MM.1S (cell line): Measurements from ENCODE around the gene CACNA1C.
A peak's percentile ranks its signal among the peaks of the same experiment; 100 is the strongest.

Source experiments
- DNase-seq: peaks from one replicate; pipeline ENCODE4 v3.0.0-alpha.2; 2015
- H2AFZ ChIP-seq: fragments of 300-600 bp; sonication (generic); 2 replicates; pipeline ENCODE4 v1.6.0; 2016; ENCODE audit warnings: antibody characterized with exemption, low read length
- H3F3A ChIP-seq: fragments of 300-600 bp; sonication (generic); 2 replicates; pipeline ENCODE4 v1.6.1; 2016; ENCODE audit warnings: mild to moderate bottlenecking, antibody characterized with exemption, low read length, moderate library complexity, mixed read lengths; ENCODE audit not compliant: insufficient read depth
- H3K27ac ChIP-seq: fragments of 300-600 bp; sonication (generic); 2 replicates; pipeline ENCODE4 v1.5.1; 2016; ENCODE audit warnings: mild to moderate bottlenecking, low read length
- H3K27me3 ChIP-seq: fragments of 300-600 bp; sonication (generic); replicated peaks from 2 replicates; pipeline ENCODE4 v1.6.0; 2016; ENCODE audit warnings: low read length; ENCODE audit not compliant: insufficient read depth
- H3K36me3 ChIP-seq: fragments of 300-600 bp; sonication (generic); replicated peaks from 2 replicates; pipeline ENCODE4 v1.6.1; 2016; ENCODE audit warnings: mild to moderate bottlenecking, low read length, mixed read lengths; ENCODE audit not compliant: insufficient read depth
- H3K4me1 ChIP-seq: fragments of 300-600 bp; sonication (generic); 2 replicates; pipeline ENCODE4 v1.6.1; 2016; ENCODE audit warnings: low read length, mixed read lengths
- H3K4me2 ChIP-seq: fragments of 300-600 bp; sonication (generic); 2 replicates; pipeline ENCODE4 v1.6.0; 2016; ENCODE audit warnings: low read depth, low read length
- H3K4me3 ChIP-seq: fragments of 300-600 bp; sonication (generic); 2 replicates; pipeline ENCODE4 v1.5.1; 2016; ENCODE audit warnings: low read length, mixed read lengths
- H3K79me2 ChIP-seq: fragments of 300-600 bp; sonication (generic); 2 replicates; pipeline ENCODE4 v1.6.1; 2016; ENCODE audit warnings: mixed run types, low read length, mixed read lengths
- H3K9ac ChIP-seq: fragments of 300-600 bp; sonication (generic); 2 replicates; pipeline ENCODE4 v1.6.1; 2016; ENCODE audit warnings: low read length, mixed read lengths
- H3K9me2 ChIP-seq: fragments of 300-600 bp; sonication (generic); replicated peaks from 2 replicates; pipeline ENCODE4 v1.6.1; 2016; ENCODE audit warnings: mild to moderate bottlenecking, low read length, mixed read lengths; ENCODE audit not compliant: insufficient read depth
- H3K9me3 ChIP-seq: fragments of 300-600 bp; sonication (generic); replicated peaks from 2 replicates; pipeline ENCODE4 v1.6.1; 2016; ENCODE audit warnings: mild to moderate bottlenecking, low read length, mixed read lengths; ENCODE audit not compliant: insufficient read depth
- H4K20me1 ChIP-seq: fragments of 300-600 bp; sonication (generic); 2 replicates; pipeline ENCODE4 v1.6.1; 2016; ENCODE audit warnings: mild to moderate bottlenecking, low read length, moderate library complexity, mixed read lengths; ENCODE audit not compliant: insufficient read depth
- CTCF ChIP-seq: fragments of 300-600 bp; sonication (generic); IDR thresholded peaks from 2 replicates; pipeline ENCODE4 v1.5.1; 2016; ENCODE audit warnings: antibody characterized with exemption, low read length, mixed read lengths
- EZH2 ChIP-seq: fragments of 300-600 bp; sonication (generic); optimal IDR thresholded peaks from 2 replicates; pipeline ENCODE3; 2017; ENCODE audit warnings: low read depth, mild to moderate bottlenecking, antibody characterized with exemption, low read length, mixed read lengths
- EZH2phosphoT487 ChIP-seq: fragments of 300-600 bp; sonication (generic); IDR thresholded peaks from 2 replicates; pipeline ENCODE4 v1.6.1; 2018; ENCODE audit warnings: antibody characterized with exemption, low read length

The CACNA1C gene

DNA sequence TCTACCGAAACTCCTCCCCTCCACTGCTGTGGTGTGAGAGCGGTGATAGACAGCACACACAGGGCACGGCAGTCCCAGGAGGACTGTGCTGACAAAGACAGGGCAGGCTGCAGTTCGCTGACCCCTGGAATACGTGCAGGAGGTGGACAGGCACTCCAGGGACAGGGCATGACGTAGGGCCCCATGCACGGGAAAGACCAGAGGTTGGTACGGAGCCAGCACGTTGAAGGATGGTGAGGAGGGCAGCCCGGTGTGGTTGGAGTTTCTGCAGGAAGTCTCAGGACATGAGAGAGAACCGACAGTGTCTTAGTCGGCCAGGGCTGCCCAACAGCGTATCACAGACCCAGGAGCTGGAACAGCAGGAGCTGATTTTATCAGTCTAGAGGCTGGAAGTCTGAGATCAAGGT lies 487.8 kb downstream of the CACNA1C start:
- Histone ChIP-seq H3K36me3 (no peaks in the 10 kb centered on the region), H3F3A (no peaks in the 10 kb centered on the region; the same call in 1 of the 2 replicates), H3K27me3 (no peaks in the 10 kb centered on the region), H3K9me3 (no peaks in the 10 kb centered on the region), H3K27ac (no peak overlapping the region), H2AFZ (no peak overlapping the region), H3K9ac (no peak overlapping the region), H3K4me2 (no peak overlapping the region), H3K79me2 (no peaks in the 10 kb centered on the region), H3K4me3 (no peak overlapping the region), H3K4me1 (0 out of 2 replicates have a peak, but pooled peaks cover 4% of the 10 kb centered on the region), H4K20me1 (no peaks in the 10 kb centered on the region), H3K9me2 (no peaks in the 10 kb centered on the region)
- no peak for DNase-seq
- no peak for TF ChIP-seq CTCF
- TF ChIP-seq EZH2phosphoT487 = no peak
- no peak for TF ChIP-seq EZH2

- TF ChIP-seq EZH2phosphoT487 (no peak), EZH2 (no peak), CTCF (no peak)
- H4K20me1 ChIP-seq = no peaks in the 10 kb centered on the region
- H3K4me1 ChIP-seq = 0 out of 2 replicates have a peak, but pooled peaks cover 4% of the 10 kb centered on the region
- no peaks in the 10 kb centered on the region for H3K9me2 ChIP-seq
- no peak overlapping the region for H3K4me3 ChIP-seq
- no peak overlapping the region for H2AFZ ChIP-seq
- no peaks in the 10 kb centered on the region for H3K36me3 ChIP-seq
- no peaks in the 10 kb centered on the region for H3K9me3 ChIP-seq
- H3K27me3 ChIP-seq = no peaks in the 10 kb centered on the region
- no peaks in the 10 kb centered on the region for H3K79me2 ChIP-seq
- no peak overlapping the region for H3K9ac ChIP-seq
- H3K4me2 ChIP-seq = no peak overlapping the region
- no peak overlapping the region for H3K27ac ChIP-seq
- no peaks in the 10 kb centered on the region; the same call in 1 of the 2 replicates for H3F3A ChIP-seq
- no peak for DNase-seq
Observed at GRCh38 chr12:2541631-2542204, 488.9 kb downstream of the CACNA1C start.

GRCh38 chr12:2543801-2544200 lies 491.0 kb downstream of the CACNA1C start:
- Histone ChIP-seq H3K4me1 (0 out of 2 replicates have a peak, but pooled peaks cover 4% of the 10 kb centered on the region), H3K79me2 (no peaks in the 10 kb centered on the region), H2AFZ (0 out of 2 replicates have a peak overlapping the region, but pooled peaks have one; percentile 27), H4K20me1 (no peaks in the 10 kb centered on the region), H3K27ac (peak overlapping the region; percentile 10; the same call in 1 of the 2 replicates), H3K36me3 (no peaks in the 10 kb centered on the region), H3K27me3 (no peaks in the 10 kb centered on the region), H3K9me2 (no peaks in the 10 kb centered on the region), H3F3A (no peaks in the 10 kb centered on the region; the same call in 1 of the 2 replicates), H3K9ac (no peak overlapping the region), H3K4me2 (peak overlapping the region; percentile 36; the same call in 1 of the 2 replicates), H3K4me3 (0 out of 2 replicates have a peak overlapping the region, but pooled peaks have one; percentile 9), H3K9me3 (no peaks in the 10 kb centered on the region)
- DNase-seq = no peak
- TF ChIP-seq EZH2phosphoT487 (no peak), EZH2 (no peak), CTCF (no peak)
